ENCODE data around the gene TMC3.
"Not testable (repeated sequence)": the region's sequence is repeated elsewhere in the genome, so short reads cannot be mapped to it uniquely, and the experiment has no call there.

The TMC3 gene

DNA sequence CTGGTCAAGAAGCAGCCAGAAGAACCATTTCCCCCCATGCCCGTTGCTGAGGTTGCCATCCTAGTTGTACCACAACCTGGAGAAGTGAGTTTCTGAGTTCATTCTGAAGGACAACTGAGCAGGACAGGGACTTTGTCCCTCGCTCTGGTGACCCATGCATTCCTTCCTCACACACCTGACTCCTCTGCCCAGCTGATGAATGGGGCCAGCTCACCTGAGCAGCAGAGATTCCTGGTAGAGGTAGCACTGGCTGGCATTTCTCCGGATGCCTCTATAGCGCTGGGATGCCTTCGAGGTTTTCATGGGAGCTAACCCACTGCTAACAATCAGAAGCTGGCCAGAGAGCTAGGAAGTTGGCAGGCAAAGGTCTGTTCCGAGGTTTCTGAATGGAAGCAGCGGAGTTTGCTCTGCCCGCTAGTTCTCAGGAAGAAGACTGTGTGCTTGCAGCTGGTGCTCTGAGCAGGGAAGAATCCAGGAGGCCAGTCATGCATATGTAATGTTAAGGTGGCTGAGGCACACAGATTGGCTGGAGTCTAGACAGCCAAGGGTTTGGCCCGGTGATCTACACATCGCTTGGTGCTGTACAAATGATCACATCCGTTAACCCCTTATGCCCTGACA is at the start of gene TMC3:
TMC3 (minus strand) TSS at position 439 of the 621 bp plus-strand sequence; CDS start at position 303, 136 bp downstream.
- no peak for DNase-seq

DNA sequence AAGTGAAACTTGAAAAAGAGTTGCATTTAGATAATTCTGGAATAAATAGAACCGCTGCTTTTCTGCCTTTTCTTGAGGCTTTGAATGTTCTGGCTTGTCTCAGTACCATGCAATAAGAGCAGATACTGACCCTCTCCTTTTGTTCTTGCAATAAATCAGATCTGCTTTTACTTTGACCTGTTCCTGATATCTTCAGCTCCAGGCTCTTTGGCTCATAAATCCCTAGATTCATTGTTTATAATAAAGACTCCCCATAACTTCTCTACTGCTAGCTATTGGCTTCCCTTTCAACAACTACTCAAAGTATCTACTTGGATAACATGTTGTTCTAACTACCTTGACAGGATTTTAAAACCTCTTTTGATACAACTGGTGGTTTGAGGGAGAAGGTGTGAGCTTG is 47.4 kb upstream of the TMC3 start:
- DNase-seq = no peak

DNA sequence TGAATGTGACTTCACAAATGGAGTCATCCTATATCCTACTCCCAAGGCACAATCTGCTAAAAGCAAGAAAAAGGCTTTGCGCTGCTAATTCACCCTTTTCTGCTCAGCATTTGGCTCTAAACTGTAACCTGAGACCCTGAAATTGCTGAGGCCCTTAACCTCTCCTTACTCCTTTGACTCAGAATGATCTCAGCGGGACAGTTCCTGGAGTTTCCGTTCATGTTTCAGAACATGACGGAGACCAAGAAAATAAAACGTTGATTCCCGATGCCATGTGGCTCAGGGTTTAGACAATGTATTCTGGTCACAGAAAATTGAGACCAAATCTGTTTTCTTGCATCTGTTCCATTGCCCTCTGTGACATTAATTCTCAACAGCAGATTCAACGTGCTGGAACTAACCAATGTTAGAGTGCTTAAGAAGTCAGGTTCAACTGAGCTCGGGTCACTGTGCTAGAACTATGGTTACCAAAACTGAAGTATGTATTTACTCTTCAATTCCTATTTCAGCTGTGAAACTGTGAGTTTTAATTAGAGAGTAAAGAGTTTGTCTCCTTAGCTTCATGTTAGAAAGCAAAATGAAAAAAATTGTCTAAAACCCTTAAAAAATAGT is 45.4 kb upstream of the TMC3 start:
- no peak for DNase-seq

DNA sequence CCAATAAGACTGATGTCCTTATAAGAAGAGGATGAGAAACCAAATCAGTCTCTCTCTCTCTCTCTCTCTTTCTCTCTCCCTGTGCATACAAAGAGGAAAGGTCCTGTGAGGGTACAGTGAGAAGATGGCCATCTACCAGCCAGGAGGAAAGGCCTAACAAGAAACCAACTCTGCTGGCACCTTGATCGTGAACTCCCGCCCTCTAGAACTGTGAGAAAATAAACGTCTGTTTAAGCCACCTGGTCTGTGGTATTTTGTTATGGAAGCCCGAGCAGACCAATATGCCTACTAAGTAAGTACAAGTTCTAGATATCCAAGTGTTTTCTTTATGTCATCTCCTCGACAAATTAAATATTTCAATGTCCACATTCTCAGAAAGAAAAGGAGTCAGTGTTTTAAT is 44.9 kb upstream of the TMC3 start:
- no peak for DNase-seq

DNA sequence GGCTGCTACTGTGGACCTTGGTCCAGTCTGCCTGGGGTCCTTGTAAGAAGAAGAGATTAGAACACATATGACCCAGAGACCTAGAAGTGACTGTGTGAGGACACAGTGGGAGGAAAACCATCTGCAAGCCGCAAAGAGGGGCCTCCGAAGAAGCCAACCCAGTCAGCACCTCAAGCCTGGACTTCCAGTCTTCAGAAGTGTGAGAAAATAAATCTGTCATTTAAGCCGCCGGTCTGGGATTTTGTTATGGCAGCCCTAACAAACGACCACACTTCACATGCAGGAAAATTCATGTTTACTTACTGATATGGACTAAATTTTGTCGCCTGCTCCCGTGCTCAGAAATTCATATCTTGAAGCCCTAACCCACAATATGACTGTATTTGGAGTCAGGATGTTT is 44.4 kb upstream of the TMC3 start:
- DNase-seq = no peak

DNA sequence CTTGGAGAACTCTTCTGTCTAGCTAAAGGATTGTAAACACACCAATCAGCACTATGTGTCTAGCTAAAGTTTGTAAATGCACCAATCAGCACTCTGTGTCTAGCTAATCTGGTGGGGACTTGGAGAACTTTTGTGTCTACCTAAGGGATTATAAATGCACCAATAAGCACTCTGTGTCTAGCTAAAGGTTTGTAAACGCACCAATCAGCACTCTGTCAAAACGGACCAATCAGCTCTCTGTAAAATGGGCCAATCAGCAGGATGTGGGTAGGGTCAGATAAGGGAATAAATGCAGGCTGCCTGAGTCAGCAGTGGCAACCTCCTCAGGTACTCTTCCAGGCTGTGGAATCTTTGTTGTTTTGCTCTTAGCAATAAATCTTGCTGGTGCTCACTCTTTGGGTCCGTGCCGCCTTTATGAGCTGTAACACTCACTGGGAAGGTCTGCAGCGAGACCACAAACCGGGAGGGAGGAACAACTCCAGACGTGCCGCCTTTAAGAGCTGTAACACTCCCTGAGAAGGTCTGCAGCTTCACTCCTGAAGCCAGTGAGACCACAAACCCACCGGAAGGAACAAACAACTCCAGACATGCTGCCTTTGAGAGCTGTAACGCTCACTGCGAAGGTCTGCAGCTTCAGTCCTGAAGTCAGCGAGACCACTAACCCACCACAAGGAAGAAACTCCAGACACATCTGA is 40.4 kb upstream of the TMC3 start:
- DNase-seq = not testable (repeated sequence)

DNA sequence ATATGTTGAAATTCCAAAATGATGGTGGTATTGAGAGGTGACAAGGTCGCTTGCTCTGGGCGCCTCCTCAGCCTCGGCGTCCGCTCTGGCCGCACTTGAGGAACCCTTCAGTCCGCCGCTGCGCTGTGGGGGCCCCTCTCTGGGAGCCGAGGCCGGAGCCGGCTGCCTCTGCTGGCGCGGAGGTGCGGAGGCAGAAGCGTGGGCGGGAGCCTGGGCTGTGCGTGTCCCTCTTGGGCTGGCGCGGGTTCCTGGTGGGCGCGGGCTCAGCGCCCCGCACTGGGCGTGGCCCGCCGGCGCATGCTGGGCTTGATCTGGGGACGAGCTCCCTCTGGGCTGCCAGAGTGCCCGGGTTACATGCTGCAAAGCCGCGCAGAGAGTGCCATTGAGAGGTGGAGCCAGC is 39.8 kb upstream of the TMC3 start:
- no peak for DNase-seq

DNA sequence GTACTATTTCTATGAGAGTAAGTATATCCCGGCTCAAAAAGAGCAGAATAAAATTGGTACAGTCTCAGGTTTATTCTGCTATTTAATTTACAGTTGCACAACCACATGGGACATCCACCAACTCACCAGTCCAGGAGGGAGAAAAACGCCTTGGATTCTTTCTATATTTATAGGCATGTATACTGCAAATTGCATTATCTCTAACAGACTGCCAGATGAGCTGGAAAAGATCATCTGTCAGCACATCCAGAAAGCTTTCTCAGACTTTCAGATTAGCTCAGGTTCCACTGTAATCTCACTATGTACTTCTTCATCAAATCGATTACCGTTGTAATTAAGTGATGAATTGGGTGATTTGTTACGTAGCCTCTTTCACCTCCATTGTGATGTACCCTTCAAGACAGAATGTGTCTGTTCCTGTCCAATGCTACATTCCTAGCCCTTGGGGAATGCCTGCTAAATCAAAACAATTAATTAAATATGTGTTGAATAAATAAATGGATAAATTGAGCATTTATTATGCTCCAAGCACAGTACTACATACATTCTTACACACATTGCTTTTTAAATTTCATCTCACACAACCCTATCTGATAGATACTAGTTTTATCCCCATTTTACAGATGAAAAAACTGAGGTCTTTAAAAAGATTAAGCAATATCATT is 38.1 kb upstream of the TMC3 start:
- DNase-seq = no peak

DNA sequence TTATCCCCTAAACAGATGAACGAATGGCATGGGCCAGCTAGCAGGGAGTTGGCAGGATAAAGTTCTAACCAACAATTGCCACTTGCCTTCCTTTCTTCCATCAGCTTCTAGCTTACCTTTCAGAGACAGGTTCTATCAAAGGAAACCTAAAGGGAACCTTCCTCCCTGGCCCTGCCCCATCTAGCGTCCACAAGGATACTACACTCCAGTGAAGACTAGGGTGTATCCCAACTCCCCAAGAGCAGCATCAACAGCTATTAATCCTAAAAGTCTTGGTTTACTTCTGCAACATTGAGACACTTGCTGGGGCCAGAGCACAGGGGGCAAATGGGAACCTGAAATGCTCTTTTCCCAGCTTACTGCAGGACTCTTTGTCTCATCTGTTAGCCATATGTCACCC is 37.0 kb upstream of the TMC3 start:
- no peak for DNase-seq

DNA sequence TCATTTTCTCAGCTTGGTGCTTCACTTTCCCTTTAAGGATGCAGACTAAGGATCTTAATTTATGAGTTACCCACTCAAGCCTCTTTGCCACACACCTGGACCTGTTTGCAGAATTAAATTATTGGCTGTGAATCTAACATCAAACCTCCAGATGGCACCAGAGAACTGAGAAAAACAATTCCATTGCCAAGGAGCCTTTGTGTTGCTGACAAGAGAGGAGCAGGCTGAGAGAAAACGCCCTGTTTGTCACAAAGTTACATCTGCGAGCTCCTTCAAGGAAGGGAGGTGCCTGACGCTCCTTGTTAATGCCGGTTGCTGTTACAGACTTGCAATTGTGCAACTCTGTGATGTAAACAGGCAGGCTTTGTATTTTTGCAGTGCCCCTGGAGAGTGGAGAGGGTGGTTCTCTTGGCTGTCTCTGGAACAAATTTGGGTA is 36.3 kb upstream of the TMC3 start:
- DNase-seq = no peak

DNA sequence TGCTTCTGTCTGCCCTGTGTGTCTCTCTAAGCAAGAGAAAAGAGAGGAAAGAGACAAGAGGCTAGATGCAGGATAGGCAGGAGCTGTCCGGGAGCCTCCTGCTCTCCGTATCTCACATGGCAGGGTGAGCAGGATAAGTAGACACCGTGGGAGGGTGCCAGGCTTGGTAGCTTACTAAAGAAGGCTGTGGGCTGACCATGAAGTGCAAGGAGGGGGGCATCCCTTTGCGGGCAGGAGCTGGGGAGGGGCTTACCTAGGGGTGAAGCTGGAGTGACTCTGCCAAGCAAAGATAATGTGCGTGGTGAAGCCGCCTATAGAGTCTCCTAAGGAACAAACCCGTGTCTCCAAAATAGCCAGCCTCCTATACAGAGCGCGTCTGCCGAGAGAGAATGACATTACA is 33.7 kb upstream of the TMC3 start:
- no peak for DNase-seq

DNA sequence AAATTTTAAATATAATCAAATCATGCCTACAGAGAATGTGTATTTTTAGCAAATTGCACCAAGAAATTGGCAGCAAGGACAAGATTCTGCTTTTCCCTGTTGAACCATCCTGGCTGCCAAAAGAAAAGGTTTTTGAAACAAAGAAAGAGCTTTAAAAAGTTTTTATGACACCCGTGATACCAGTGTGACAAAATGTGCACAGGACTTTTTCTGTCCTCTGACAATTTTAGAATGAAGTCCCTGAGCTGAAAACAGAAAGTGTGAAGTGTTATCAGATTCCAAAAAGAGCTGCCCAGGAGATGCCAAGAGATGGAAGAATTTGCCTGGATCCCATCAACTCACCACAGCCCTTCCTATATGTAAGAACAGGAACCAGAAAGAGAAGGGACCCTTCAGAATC is 33.2 kb upstream of the TMC3 start:
- DNase-seq = no peak

DNA sequence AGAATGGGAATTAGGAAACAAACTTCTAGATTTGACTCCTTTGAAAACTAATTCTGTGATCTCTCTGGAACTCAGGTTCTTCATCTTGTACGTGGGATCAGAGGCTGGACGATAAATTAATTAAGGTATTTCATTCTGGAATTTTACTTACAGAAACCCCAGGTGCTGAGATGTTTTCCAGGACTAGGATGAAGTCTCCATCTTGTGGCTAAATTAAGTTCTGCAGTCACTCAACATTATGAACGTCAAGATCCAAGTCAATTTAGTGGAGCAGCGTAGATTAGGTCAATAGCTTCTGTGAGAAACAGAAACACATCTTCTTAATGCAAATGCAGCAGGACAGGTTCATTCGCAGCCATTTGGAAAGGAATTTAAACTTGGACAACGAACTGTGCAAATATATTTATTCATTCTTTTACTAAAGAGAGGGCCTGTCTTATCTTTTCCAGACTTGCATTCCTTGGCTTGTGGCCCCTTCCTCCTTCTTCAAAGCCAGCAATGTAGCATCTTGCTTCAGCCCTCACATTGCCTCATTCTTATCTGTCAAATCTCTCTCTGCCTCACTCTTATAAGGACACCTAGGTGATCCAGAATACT is 26.7 kb upstream of the TMC3 start:
- no peak for DNase-seq

DNA sequence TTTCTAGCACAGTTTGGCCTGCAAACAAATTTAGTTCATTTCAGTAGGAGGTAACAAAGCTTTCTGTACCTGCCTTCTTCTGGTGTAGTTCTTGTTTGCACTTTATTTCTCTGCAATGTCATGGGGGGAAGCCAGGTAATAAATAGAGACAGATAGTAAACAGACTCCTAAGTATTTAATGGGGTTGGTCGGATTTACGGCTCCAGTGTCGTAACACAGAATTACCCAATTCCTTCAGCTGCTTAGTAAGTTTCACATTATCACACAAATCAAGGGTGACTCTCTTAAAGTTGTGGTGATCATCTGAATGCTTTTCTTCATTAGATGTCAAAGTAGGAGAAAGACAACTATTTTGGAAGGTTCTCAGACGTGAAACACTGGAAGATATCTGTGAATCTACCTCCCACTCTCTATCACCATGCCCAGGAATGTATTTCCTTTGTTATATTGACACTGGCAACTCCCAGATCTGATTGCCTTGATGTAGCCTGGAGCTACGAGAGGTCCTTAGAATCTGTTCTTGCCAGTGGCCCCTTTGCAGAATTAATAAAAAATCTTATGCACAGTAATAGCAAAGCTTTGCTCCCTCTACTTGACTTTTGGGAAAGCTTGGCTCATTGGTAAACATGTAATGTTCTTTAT is 25.0 kb upstream of the TMC3 start:
- DNase-seq = no peak

DNA sequence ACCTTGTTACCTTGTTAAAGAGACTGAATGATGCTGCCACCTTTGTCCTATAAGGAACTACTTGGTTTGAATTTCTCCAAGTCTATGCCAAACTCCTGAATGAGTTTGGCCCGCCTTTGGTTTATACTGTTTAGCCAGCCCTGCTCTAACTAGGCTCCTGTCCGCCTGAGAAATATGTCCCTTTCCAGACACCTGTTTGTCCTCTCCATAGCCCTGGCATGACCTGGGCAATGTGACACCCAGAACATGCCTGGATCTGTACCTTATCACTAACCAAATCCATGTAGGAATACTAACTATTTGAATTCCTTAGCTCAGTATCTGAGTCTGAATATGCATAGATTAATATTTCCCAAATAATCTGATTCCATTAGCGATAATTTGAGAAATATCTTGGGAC is 24.4 kb upstream of the TMC3 start:
- DNase-seq = no peak

DNA sequence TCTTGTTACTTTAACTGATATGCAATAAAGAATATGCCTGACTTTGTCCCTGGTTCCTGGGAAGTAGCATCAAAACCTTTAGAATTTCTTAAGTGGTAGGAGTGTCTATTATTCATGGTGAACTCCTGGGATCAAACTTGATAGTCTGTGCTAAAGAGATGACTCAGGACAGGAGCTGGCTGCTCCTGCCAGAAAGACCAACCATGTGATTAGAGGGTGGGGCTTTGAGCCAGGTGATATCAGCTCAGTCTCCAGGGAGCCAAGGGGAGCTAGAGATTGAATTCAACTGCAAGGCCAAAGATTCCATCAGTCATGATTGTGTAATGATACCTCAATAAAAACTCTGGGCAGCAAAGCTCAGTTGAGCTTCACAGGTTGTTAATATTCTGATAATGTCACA is 20.6 kb upstream of the TMC3 start:
- DNase-seq = no peak

DNA sequence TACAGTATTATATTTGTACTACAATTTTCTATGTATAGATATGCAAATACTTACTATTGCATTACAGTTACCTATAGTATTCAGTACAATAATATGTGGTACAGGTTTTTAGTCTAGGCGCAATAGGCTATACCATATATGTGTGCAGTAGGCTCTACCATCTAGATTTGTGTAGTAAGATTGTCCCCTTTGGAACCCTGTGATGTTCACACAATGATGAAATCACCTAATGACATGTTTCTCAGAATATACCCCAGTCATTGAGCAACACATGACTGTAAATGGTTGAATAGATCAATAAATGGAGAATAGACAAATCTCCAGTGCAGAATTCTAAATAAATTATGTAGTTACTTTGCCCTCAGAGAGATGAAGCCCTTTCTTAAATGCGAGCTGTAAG is 17.6 kb upstream of the TMC3 start:
- no peak for DNase-seq

DNA sequence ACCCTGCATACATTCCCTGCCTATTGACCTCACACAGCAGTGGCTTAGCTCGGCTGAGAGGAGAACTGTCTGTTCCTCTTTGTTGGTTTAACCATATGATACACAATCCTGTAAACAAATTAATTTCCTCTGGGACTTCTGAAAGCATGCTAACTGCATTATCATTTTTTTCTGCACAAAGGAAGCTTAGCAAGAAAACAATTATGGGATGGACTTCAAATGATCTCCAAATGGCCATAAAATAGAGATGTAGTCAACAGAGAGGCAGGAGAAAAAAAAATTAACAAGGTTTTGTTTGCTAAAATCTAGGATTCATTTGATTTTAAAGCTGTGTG is 14.4 kb upstream of the TMC3 start:
- no peak for DNase-seq

DNA sequence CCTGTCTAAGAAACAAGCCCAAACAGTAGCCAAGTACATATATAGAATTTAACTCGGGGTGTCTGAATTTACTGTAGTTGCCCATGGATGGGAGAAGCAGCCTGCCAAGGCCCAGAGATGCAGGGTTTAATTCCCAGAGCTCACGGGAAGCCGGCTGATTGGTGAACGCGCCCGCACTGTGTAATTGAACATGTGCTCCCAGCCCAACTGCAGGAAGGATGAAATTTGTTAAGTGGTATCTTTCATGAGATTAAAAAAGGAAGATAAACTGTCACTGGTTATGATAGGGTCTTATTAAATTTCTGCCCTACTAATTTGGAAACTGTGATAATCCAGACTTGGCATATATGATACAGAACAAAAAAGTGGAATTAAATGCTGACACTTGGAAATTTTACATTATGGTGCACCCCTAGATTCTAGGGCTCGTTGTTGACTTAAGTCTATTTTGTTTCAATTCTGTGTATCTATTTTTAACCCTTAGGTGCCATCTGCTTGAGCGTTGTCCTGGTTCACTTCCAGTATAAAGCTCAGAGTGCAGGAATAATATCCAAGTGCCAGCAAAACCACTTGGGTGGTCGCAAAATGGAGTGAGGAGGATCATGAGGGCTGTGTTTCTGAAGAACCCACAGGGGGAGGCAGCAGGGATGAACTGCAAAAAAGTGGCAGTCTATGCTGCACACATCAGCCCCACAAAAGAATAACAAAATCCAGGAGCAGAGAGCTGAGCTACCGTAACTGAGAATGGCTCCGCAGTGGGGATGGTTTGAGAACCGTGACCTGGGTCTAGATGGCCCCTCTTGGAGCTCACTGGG is 13.8 kb upstream of the TMC3 start:
- no peak for DNase-seq

DNA sequence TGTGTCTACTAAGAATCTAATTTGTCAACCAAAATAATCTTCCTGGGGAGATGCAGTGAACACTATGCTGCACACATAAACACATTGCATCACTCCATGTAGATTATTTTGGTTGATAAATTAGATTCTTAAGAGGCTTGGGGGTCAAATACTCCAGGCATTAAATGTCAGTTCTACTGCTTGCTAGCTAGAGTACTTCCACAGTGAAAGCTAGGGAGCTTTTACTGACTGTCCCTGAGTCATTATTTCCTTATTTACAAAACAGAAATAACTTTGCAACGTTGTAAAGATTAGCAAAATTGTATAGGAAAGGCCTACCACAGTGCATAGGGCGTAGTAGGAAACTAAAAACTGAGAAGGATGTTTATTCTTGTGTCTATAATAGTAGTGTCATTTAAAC is 12.9 kb upstream of the TMC3 start:
- no peak for DNase-seq

DNA sequence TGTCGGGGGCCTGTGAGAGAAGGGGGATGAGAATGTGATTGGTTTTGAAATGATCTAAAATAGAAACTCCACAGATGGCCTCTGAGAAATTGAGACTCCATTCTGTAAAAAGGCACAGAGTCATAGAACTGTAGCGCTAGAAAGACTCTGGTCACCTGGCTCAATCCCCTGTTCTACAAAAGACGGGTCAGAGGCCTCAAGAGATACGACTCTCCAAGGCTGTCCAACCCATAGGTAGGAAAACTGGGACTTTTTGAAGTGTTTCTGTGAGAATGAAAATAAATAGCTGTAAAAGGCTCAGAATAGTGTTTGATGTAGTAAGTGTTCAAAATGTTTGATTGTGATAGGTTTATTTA is 11.7 kb upstream of the TMC3 start:
- no peak for DNase-seq

All from activated CD8-positive, alpha-beta memory T cell treated with anti-CD3 and anti-CD28 coated beads for 24 hours (primary cell).